Sigmoid colon (tissue), 7 donors: ENCODE data around the gene CEP85. TPM values are rescaled to one million over a fixed set of nuclear protein-coding genes. Genes with fewer than 3 reads are reported as not detected.

Experiments used
- DNase-seq: peaks from one replicate; pipeline ENCODE4 v3.0.0-alpha.2; 2019
- H3K27ac ChIP-seq, 4 donors: fragments of 200-600 bp; sonication (generic); one replicate each; pipeline ENCODE4 v1.5.1; 2016 to 2019; ENCODE audit warnings: mild to moderate bottlenecking in 1 of 4
- H3K27me3 ChIP-seq, 3 donors: fragments of 200-600 bp; sonication (generic); one replicate each; pipeline ENCODE4 v1.5.1; 2019; ENCODE audit warnings: mild to moderate bottlenecking in 1 of 3
- H3K36me3 ChIP-seq, 4 donors: fragments of 200-600 bp; sonication (generic); one replicate each; pipeline ENCODE4 v1.5.1; 2016 to 2019
- H3K4me1 ChIP-seq, 4 donors: fragments of 200-600 bp; sonication (generic); one replicate each; pipeline ENCODE4 v1.5.1; 2017 to 2019
- H3K4me3 ChIP-seq, 4 donors: fragments of 200-600 bp; sonication (generic); one replicate each; pipeline ENCODE4 v1.5.1; 2017 to 2019; ENCODE audit warnings: mild to moderate bottlenecking in 2 of 4, moderate library complexity in 1 of 4
- H3K9me3 ChIP-seq, 4 donors: fragments of 200-600 bp in 3 of 4; sonication (generic) in 3 of 4; one replicate each; pipeline versions ENCODE4 v1.5.1 to v1.6.1; 2013 to 2019
- CTCF ChIP-seq, 4 experiments: fragments of 450-650 bp in 3 of 4; fragments of 200-600 bp in 1 of 4; IDR thresholded peaks; one replicate each; pipeline ENCODE4 v1.5.1; 2016 to 2019; ENCODE audit warnings: antibody characterized with exemption in 4 of 4, mild to moderate bottlenecking in 3 of 4, moderate library complexity in 2 of 4
- EP300 ChIP-seq, 4 donors: sonication (generic); formaldehyde crosslinking; IDR thresholded peaks; one replicate each; pipeline ENCODE4 v1.6.1; 2017; ENCODE audit warnings: antibody characterized with exemption in 4 of 4
- POLR2A ChIP-seq, 2 donors: fragments of 450-650 bp; IDR thresholded peaks; one replicate each; pipeline ENCODE4 v1.6.1; 2016; ENCODE audit warnings: antibody characterized with exemption in 2 of 2, mild to moderate bottlenecking in 2 of 2, moderate library complexity in 2 of 2
- POLR2AphosphoS5 ChIP-seq, 4 donors: sonication (generic); formaldehyde crosslinking; IDR thresholded peaks; one replicate each; pipeline ENCODE4 v1.6.1; 2017; ENCODE audit warnings: antibody characterized with exemption in 4 of 4
- WGBS, 2 donors: extraction: QIAGEN DNeasy Blood & Tissue Kit; methylation state at CpG; one replicate each; pipeline ENCODE4 v1.1.7; 2013; 5-methylcytosine and 5-hydroxymethylcytosine counted together
- intact Hi-C: fragments of 100-400 bp; cut with DNase I; formaldehyde crosslinking; loops from one replicate; pipeline ENCODE4 v1.15.1; 2023
- polyA plus RNA-seq, 3 donors: library from polyadenylated mRNA; stranded (reverse); fragments of 200-250 nt; gene quantifications; one replicate each; pipeline ENCODE4 v1.2.3, GENCODE V29; 2013
- total RNA-seq, 4 donors: library from RNA; depleted of rRNA; stranded (reverse); fragments of >200 nt; gene quantifications; one replicate each; pipeline ENCODE4 v1.1.0, GENCODE V29; 2016
- donor health status: healthy with polysubstance abuse.
- donor health status: Bipolar disorder and iron deficiency.
- donor health status: healthy.

Gene CEP85
- total and polyA plus RNA-seq, 7 donors: 1.9 to 12.9 (median 3.9) TPM

GRCh38 chr1:26320896-26321295 is 86.9 kb downstream of the CEP85 start:
- TF ChIP-seq CTCF (IDR thresholded peaks at IDR 0.05) (no peak), POLR2AphosphoS5 (IDR thresholded peaks at IDR 0.05) (no peak), POLR2A (IDR thresholded peaks at IDR 0.05) (no peak), EP300 (IDR thresholded peaks at IDR 0.05) (no peak)
- 56 to 60% methylated on average over 2 of the region's 2 CpGs for WGBS, 2 donors
- H3K9me3 ChIP-seq: no peaks in the 10 kb centered on the region
- H3K27me3 ChIP-seq: no peaks in the 10 kb centered on the region
- H3K4me3 ChIP-seq: no peak overlapping the region
- peaks cover 0 to 6% (median 5%) of the 10 kb centered on the region in 4 donors for H3K4me1 ChIP-seq
- intact Hi-C loops: loop anchor here (1.0 to 10.0 kb wide), 3 partner anchors 46 to 214 kb away; partner anchors contain the start of genes C1orf232 and ZNF593
- H3K36me3 ChIP-seq: no peaks in the 10 kb centered on the region
- no peak for DNase-seq
- no peak overlapping the region for H3K27ac ChIP-seq

- H3K27me3 ChIP-seq: no peaks in the 10 kb centered on the region
- 11 to 15% methylated on average over 16 of the region's 16 CpGs for WGBS, 2 donors
- H3K27ac ChIP-seq: no peak overlapping the region
- no peaks in the 10 kb centered on the region for H3K36me3 ChIP-seq
- DNase-seq: peak; percentile 96
- no peak for TF ChIP-seq POLR2AphosphoS5 (IDR thresholded peaks at IDR 0.05)
- TF ChIP-seq CTCF (IDR thresholded peaks at IDR 0.05): peak; percentile 83 to 93 (median 86)
- H3K4me3 ChIP-seq: no peak overlapping the region
- peaks cover 0 to 6% (median 5%) of the 10 kb centered on the region in 4 donors for H3K4me1 ChIP-seq
- intact Hi-C loops: loop anchor here (1.0 to 10.0 kb wide), 3 partner anchors 46 to 214 kb away; partner anchors contain the start of genes C1orf232 and ZNF593
- no peaks in the 10 kb centered on the region for H3K9me3 ChIP-seq
Observed at GRCh38 chr1:26321315-26322041, 87.5 kb downstream of the CEP85 start.

GRCh38 chr1:26322042-26322331 is 88.0 kb downstream of the CEP85 start:
- Histone ChIP-seq H3K4me3 (no peak overlapping the region), H3K27ac (no peak overlapping the region), H3K27me3 (no peaks in the 10 kb centered on the region), H3K4me1 (peaks cover 0 to 6% (median 5%) of the 10 kb centered on the region in 4 donors), H3K9me3 (no peaks in the 10 kb centered on the region), H3K36me3 (no peaks in the 10 kb centered on the region)
- no peak for DNase-seq
- WGBS, 2 donors: 72 to 80% methylated on average over 10 of the region's 10 CpGs
- intact Hi-C loops: loop anchor here (5.0 to 10.0 kb wide), 2 partner anchors 157 to 215 kb away; partner anchors contain the start of genes C1orf232 and ZNF593
- TF ChIP-seq POLR2A (IDR thresholded peaks at IDR 0.05) (no peak), EP300 (IDR thresholded peaks at IDR 0.05) (no peak), CTCF (IDR thresholded peaks at IDR 0.05) (no peak), POLR2AphosphoS5 (IDR thresholded peaks at IDR 0.05) (no peak)

GRCh38 chr1:26323382-26323781 is 89.4 kb downstream of the CEP85 start:
- no peak for DNase-seq
- TF ChIP-seq POLR2A (IDR thresholded peaks at IDR 0.05) (no peak), CTCF (IDR thresholded peaks at IDR 0.05) (no peak), EP300 (IDR thresholded peaks at IDR 0.05) (no peak), POLR2AphosphoS5 (IDR thresholded peaks at IDR 0.05) (no peak)
- Histone ChIP-seq H3K9me3 (no peaks in the 10 kb centered on the region), H3K27ac (no peak overlapping the region), H3K4me3 (no peak overlapping the region), H3K27me3 (peaks cover 0 to 4% (median 0%) of the 10 kb centered on the region in 3 donors), H3K36me3 (no peaks in the 10 kb centered on the region), H3K4me1 (peaks cover 0 to 6% (median 5%) of the 10 kb centered on the region in 4 donors)
- 94 to 96% methylated on average over 2 of the region's 2 CpGs for WGBS, 2 donors
- intact Hi-C loops: loop anchor here (5.0 to 10.0 kb wide), 2 partner anchors 159 to 216 kb away; partner anchors contain the start of genes C1orf232 and ZNF593
